Superior temporal gyrus (tissue), 1 donor: ENCODE results near the gene R3HDM4.
A peak's percentile ranks its signal among the peaks of the same experiment; 100 is the strongest.
"Not testable (repeated sequence)": the region's sequence is repeated elsewhere in the genome, so short reads cannot be mapped to it uniquely, and the experiment has no call there.

Experiments used
- DNase-seq: peaks from one replicate; pipeline ENCODE4 v3.0.0-alpha.2; 2016; ENCODE audit errors: extremely low spot score

Gene R3HDM4

DNA sequence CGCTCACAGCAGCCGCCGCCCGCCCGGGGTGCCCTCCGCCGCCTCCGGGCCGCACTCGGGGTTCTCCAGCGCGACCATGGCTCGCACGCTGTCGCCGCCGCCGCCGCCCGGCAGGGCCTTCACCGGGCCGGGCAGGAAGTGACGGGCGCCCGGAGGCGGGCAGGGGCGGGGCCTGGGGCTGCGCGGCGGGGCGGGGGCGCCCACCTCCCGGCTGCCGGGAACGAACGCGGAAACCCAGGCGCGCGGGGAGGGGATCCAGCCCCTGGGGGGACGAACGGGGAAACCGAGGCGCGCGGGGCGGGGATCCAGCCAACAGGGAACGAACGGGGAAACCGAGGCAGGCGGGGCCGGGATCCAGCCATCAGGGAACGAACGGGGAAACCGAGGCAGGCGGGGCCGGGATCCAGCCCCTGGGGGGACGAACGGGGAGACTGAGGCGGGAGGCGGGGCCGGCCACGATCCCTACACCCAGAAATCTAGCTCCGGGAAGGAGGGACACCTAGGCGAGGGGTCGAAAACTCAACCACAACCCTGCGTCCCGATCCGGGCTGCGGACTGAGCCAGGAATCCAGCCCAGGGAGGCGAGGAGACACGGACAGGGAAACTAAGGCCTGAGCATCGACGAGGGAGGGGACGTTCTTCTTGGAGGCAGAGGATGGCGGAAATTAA is at the start of gene R3HDM4:
Gene R3HDM4, minus strand, starts transcription at position 140 of the 669 bp plus-strand sequence. Its CDS starts 62 bp downstream, at position 78.
- peak; percentile 46 for DNase-seq

DNA sequence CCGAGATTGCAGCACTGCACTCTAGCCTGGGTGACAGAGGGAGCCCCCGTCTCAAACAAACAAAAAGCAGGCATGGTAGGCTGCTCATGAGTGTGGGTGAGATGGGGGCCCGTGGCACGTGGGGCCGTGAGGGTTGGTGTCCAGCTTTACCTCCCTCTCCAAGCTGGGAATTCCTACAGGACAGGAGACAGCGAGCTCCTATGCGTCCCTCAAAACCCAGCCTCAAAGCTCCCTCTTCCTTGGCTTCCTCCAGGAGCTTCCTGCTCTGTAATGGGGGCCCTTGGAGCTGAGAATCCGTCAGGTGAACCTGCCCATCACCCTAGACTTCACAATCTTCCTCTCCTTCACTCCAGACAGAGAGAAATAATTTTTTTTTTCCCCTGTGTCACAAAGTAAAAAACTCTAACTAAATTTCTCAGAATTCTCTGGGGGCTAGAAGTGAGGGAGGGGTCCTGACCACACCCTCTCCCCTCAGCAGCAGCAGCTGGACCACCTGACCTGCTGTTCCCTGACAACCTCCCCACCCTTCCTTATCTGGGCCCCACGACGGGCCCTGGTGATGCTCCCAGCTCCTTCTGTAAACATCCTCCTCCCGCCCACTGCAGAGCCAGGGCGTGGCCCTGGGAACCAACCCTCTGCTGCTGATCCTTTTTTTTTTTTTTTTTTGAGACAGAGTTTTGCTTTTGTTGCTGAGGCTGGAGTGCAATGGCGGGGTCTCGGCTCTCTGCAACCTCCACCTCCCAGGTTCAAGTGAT is 49.0 kb upstream of the R3HDM4 start:
- DNase-seq, result no peak

DNA sequence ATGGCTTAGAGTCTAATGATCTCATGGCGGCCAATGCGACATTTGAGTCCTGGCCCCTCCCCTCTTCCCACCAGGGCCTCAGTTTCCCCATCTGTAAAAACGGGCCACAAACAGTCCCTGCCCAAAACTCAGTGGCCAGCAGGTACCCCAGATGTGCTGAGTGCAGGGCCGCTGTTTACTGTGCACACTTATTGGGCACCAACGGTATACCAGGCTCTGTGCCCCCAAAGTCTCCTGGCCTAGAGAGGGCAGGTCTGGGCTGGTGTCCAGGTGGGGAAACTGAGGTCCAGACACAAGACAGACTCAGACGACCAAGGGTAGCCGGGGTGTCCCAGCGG is 47.6 kb upstream of the R3HDM4 start:
- no peak for DNase-seq

DNA sequence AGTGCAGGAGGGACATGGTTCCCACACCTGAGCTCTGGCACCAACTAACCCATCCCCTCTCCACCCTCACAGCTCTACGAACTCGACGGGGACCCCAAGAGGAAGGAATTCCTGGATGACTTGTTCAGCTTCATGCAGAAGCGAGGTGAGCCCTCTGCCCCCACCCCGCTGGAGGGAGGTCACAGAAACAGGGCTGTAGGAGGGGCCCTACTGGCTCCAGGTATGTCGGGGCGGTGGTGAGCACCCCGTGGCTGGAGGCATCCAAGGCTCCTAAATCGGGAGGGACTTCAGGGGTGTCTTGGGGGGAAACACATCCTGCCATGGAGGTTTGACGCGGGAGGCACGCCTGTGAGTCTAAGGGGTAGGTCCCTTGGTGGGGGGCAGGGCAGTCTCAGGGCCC is 47.0 kb upstream of the R3HDM4 start:
- DNase-seq, result no peak

DNA sequence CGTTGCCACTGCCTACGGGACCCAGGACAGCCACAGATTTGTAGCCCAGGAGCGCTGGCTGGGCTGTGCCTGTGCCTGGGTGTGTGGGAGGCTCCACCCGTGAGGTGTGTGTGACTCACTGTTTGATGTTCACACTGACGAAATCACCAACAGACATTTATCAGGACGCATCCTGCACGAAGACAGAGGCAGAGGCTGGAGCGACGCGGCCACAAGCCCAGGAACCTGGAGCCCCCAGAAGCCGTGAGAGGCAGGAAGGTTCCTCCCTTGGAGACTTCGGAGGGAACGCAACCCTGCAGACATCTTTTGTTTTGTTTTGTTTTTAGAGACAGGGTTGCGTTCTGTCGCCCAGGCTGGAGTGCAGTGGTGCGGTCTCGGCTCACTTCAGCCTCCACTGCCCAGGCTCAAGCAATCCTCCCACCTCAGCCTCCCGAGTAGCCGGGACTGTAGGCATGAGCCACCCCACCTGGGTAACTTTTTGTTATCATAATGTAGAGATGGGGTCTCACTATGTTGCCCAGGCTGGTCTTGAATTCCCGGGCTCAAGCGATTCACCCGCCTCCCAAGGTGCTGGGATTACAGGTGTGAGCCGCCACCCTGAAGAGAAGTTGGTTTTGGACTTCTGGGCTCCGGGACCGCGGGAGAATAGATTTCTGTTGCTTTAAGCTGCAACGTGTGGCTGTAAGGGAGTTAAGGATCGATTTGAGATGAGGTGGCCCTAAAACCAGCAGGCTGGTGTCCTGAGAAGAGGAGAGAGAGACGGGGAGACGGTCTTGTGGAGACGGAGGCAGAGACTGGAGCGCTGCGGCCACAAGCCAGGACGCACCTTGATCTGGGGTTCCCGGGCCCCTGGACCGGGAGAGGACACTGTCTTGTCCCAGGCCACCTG is 46.2 kb upstream of the R3HDM4 start:
- peak; percentile 10 for DNase-seq

DNA sequence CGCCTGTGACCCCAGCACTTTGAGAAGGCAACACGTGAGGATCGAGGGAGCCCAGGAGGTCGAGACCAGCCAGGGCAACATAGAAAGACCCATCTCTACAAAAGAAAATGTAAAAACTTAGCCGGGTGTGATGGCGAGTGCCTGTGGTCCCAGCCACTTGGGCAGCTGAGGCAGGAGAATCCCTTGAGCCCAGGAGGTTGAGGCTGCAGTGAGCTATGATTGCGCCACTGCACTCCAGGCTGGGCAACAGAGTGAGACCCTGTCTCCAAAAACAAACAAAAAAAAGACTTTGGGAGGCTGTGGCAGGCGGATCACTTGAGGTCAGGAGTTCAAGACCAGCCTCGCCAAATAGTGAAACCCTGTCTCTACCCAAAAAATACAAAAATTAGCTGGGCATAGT is 44.6 kb upstream of the R3HDM4 start:
- not testable (repeated sequence) for DNase-seq

DNA sequence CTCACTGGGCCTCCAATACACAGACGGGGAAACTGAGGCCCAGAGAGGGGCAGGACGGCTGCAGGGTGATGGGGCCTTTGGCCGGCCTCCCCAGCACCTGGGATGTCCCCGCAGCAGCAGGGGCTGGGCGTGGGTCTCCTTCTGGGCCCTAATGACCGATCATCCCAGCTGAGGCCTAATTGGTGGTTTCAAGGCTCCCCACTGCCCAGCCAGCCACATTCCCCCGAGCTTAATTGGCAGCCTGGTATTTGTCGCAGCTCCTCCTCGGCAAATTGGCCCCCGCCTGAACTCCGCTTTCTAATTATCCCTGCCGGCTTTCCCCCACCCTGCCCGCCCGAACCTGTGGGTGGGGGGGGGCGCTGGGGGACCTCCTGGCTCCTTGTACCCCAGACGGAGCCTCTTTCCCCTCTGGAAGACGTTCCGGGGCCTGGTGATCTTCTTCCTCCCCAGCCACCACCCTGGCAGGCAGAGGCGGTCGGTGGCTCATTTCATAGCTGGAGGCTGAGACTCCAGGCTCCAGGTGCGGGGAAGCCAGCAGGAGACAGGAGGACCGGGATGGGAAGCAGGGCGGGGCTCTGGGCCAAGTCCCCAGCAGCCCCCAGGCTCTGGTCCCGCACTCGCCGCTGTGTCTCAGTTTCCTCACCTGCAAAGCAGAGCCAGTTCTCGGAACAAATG is 43.9 kb upstream of the R3HDM4 start:
- DNase-seq, result no peak

DNA sequence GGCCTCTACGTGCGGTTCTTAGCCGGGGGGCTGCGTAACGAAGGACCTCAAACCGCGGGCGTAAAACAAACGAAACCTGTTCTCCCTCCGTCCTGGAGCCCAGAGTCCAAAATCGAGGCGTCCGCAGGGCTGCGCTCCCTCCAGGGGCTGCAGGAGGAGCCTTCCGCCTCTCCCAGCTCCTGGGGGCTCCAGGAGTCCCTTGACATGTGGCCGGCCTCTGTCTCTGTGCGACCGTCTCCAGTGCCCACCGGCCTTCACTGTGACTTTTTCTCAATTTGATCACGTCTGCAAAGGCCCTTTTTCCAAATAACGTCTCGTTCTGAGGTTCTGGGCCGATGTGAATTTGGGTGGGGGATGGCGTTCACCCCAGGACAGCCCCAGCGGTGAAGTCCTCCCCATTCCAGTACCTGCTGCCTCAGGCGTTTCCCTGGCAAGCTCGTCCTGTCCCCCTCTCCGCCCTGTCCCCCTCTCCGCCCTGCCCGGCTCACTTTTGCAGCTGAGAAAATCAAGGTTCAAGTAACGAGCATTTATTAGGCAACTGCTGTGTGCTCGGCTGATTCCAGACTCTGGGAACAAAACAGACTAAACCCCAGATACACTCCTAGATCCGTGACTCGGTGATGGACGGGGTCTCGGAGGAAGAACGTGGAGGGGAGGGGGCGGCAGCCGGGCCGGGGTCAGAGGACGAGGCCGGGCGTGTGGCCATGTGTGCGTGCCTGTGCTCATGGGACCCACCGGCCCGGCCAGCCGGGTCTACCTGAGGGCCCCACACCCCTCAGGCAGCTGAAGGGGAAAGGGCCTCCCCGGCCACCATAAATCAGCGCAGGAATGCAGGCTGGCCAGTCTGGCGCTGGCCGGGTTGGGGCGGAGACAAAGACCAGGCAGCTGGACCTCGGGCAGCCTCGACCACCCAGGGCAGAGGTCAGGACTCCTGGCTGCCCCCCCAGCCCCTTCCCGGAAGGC is 43.1 kb upstream of the R3HDM4 start:
- no peak for DNase-seq

DNA sequence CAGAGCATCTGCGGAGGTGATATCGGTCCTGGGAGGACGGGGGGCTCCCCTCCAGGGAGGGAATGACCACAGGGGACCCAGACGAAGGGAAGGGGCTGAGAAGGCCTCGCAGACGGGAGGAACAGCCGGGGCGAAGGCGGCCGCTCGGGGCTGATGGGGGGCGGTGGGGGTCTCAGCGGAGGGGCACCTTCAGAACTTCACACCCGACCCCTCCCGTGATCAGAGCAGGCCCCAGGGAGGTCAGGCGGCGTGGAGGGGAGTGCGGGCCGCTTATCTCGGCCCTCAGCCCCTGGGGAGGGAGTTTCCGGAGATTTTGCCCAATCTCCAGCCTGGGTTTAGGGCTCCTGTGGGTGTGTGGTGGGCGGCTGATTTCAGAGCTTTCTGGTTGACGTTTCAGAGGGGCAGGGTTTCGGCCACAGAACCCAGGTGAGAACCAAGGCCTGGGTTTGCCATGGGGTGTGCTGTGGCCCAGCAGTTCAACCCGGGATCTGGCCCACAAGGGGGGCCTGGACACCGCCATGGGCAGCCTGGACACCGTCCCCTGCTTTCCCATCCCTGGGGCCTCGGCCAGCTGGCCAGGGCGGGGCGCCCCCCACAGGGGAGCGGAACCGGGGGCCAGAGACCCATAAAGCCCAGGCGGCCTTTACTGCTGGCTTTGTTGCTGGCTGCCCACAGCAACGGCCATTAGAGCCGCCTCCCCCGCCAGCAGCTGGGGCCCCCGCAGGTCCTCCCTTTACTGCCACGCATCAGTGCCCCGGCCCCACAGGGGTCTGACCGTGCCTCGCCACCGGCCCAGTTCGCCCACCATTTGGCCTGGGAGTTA is 41.9 kb upstream of the R3HDM4 start:
- no peak for DNase-seq

DNA sequence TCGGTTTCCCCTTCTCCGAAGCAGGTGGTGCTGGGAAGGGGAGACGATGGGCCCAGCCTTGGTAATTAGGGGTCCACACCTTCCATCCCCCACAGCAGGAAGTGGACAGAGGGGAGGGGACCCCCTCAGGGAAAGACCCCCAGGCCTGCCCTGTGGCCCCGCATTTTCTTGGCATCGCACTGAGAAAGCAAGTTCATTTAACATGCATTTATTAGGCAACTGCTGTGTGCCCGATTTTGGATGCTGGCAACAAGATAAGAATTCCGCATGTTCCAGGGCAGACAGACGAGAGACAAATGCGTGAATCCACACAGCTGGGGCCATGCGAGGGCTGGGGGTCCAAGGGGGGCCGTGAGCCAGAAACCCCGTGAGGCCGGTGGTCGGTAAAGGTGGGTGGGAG is 41.3 kb upstream of the R3HDM4 start:
- DNase-seq, result no peak

DNA sequence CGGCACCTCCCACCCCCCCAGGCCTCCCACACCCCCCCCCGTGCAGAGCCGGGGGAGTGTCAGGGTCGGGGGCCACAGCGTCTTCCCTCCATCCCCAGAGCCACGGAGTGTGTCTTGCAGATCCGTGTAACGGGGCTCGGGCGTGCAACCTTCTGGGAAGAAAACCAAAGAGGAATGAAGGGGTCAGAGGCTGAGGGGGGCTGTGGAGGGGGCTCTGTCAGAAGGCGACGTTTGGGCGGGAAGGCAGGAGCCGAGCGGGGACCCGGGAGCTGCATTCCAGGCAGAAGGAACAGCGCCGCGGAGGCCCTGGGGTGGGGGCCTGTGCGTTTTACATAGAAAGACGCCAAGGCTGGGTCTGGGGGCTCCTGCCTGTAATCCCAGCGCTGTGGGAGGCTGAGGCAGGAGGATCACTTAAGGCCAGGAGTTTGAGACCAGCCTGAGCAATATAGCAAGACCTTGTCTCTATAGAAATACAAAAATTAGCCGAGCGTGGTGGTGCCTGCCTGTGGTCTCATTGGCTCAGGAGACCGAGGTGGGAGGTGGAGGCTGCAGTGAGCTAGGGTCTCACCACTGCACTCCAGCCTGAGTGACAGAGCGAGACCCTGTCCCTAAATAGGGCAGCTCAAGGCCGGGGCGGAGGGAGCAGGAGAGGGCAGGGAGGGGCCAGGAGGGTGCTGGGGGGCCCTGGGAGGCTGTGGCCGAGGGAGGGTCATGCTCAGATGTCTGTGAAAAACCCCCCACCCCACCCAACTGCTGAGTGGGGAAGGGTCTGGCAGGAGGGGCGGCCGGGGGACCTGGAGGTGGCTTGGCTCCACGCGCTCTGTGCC is 40.6 kb upstream of the R3HDM4 start:
- DNase-seq, result no peak

DNA sequence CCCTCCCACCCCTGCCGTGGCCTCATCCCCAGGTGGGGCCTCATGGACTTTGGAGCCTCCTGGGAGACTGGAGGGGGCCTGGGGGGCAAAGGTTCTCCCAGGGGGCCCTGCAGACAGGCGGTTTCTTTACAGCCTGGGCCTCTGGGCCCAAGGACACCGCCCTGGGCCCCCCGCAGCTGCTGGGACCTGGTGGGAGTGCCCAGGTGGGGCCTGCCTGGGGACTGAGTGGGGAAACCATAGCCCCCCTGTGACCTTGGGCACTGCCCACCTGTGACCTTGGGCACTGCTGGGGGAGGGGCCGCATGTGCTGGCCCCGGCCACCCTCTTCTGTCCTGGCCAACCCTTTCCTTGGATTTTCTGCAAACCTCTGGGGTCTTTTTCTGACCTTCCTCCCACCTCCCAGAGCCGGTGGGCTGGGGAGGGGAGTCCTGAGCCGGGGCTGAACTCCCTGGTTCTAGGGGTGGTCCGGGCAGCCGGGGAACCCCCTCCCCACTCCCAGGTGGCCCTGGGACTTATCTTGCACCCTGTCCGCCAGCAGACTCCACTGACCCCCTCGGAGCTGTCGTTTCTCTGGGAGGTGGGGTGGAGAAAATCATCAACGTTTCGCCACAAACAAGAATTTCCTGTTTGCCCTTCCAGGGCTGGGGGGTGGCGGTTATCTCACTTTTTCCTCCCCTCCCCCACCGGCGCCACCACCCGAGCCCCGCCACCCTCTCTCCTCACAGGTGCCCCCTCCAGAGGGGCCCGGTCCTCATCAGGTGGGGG is 39.8 kb upstream of the R3HDM4 start:
- DNase-seq, result no peak

DNA sequence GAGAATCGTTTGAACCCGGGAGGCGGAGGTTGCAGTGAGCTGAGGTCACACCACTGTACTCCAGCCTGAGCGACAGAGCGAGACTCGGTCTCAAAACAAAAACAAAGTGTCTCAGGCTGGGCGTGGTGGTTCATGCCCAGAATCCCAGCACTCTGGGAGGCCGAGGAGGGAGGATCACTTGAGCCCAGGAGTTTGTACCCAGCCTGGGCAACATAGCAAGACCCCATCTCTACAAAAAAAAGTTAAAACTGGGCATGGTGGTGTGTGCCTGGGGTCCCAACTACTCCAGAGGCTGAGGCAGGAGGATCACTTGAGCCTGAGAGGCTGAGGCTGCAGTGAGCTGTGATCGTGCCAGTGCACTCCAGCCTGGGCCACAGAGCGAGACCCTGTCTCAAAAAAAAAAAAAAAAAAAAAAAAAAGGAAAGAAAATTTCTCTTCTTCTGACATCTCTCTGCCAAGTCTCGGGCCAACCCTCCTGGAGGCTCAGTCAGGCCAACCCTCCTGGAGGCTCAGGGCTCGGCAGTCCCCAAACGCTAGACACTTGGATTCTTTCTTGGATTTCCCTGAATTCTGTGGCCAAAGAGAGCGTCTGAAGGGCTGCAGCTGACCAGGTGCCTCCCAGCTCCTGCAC is 39.1 kb upstream of the R3HDM4 start:
- no peak for DNase-seq

DNA sequence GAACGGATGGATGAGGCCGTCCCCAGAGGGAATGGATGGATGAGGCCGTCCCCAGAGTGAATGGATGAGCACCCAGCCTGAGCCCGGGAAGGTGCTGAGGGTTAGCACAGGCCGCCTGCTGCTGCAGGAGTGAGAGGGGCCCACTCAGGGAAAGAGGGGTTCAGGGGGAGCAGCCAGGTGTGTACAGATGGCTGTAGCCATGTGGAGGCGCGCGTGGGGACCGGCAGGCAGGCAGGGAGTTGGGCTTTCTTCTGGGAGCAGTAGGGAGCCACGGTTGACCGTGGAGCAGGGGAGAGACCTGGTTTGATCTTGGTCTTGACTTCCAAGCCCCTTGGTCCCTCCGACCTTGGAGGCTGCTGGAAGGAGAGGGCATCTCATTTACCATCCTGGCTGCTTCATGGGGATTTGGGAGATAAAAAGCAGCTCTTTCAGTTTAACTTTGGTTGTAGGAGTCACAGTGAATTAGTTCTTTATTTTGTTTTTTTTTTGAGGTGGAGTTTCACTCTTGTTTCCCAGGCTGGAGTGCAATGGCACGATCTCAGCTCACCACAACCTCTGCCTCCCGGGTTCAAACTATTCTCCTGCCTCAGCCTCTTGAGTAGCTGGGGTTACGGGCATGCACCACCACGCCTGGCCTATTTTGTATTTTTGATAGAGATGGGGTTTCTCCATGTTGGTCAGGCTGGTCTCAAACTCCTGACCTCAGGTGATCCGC is 37.5 kb upstream of the R3HDM4 start:
- DNase-seq, result no peak

DNA sequence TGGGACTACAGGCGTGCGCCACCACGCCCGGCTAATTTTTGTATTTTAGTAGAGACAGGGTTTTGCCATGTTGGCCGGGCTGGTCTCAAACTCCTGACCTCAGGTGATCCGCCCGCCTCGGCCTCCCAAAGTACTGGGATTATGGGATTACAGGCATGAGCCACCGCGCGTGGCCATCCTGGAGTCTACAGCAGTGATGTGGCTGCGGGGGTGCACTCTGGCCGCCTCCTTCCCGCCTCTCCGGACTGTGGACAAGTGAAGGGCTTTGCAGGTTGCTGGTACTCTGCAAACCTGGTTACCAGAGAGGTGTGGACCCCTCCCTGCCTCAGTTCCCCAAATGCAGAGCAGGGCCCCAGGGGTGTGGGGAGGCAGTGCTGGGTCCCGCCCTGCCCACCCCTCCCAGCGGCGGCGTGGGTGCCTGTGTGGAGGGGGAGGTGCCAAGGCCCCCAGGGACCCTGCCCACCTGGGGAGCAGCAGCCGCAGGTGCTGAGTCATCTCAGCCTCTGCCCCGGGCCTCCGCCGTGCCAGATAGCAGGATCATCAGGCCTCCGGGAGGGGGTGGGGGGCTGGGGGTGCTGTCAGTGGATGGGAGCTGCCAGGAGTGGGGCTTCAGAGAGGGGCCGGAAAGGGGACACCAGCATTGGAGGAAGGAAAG is 36.0 kb upstream of the R3HDM4 start:
- DNase-seq, result no peak

DNA sequence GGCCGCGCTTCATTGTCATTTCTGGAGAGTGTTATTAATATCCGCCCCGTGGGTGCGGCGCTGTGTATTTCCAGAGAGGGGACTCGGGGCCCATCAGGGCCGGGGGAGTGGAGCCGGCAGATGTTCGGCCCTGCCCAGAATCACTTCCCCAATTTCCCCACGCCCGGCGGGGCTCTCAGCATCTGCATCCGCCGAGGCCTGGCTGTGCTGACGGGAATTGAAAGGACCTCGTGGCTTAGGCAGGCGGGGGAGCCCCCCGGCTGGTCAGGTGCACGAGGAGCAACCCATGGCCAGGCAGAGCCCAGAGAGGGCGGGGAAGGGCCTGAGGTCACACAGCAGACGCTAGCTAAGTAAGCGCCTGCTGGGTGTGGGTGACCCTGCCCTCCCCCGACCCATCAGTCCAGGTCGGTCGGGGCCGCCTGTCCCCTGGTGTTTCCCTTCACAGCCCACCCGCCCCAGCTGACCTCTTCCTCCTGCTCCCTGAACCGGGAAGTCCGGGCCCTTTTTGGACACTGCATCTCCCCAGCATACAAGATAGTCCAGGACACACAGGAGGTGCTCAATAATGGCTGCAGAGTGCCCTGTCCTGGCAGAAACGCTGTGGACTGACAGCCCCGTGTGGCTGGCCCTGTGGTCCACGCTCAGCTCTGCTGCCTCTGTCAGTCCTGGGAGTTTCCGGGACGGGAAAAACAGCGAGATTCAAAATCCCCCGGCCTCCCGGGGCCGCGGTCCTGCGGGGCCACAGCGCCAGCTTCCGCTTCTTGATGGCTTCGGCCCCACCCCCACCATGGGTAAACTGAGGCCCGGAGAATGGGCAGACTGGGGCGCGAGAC is 34.9 kb upstream of the R3HDM4 start:
- no peak for DNase-seq
